Measurements from ENCODE around the gene HORMAD1. TPM values are rescaled to one million over a fixed set of nuclear protein-coding genes. Genes with fewer than 3 reads are reported as not detected.

HORMAD1 gene
- total and polyA plus RNA-seq, 2 of the 8 experiments (the other 6 are each of a cell fraction or from before 2014, with no cell fraction given): not detected

GRCh38 chr1:150650193-150650592, 70.5 kb downstream of the HORMAD1 start:
- Histone ChIP-seq H3K4ac (replicated peaks; ENCODE audit: insufficient read length, low read depth, low read length) (no peak overlapping the region), H3K56ac (replicated peaks; ENCODE audit: insufficient read length, low read depth, low read length) (no peak overlapping the region), H3K27ac (ENCODE audit: low read depth, low read length) (no peak overlapping the region), H3K79me2 (ENCODE audit: control insufficient read depth in 1 of 2, insufficient read depth in 2 of 2, low read length in 2 of 2) (no peaks in the 10 kb centered on the region), H3K23ac (ENCODE audit: insufficient read length) (no peak overlapping the region), H3K27me3 (replicated peaks in 1 of 4; ENCODE audit: control insufficient read depth in 3 of 4, extremely low read depth in 1 of 4, insufficient read depth in 3 of 4, low read length in 3 of 4) (no peaks in the 10 kb centered on the region), H4K20me1 (replicated peaks in 1 of 2; ENCODE audit: control insufficient read depth in 1 of 2, insufficient read depth in 2 of 2, low read length in 2 of 2) (no peaks in the 10 kb centered on the region), H3K4me2 (ENCODE audit: insufficient read depth in 1 of 2, low read depth in 2 of 2, low read length in 2 of 2) (no peak overlapping the region), H3K36me3 (ENCODE audit: control insufficient read depth in 2 of 4, insufficient read depth in 4 of 4, low read length in 3 of 4) (peaks cover 5 to 27% (median 17%) of the 10 kb centered on the region in 4 experiments; a peak in 5 of 8 replicates), H2AK5ac (ENCODE audit: low read depth, low read length) (no peak overlapping the region), H3K18ac (ENCODE audit: extremely low read depth, low read length) (no peak overlapping the region), H2BK120ac (replicated peaks; ENCODE audit: low read depth, low read length) (no peak overlapping the region), H4K91ac (replicated peaks; ENCODE audit: insufficient read length, low read length) (no peak overlapping the region), H4K5ac (ENCODE audit: insufficient read length, low read depth, low read length) (no peak overlapping the region), H3K4me1 (replicated peaks in 1 of 4; ENCODE audit: control insufficient read depth in 3 of 4, insufficient read depth in 4 of 4, low read length in 3 of 4) (peaks cover 0 to 4% (median 2%) of the 10 kb centered on the region in 4 experiments; a peak in 3 of 7 replicates), H2BK15ac (ENCODE audit: low read length) (no peak overlapping the region), H3K23me2 (ENCODE audit: low read depth, low read length) (no peaks in the 10 kb centered on the region), H4K8ac (ENCODE audit: extremely low read depth, insufficient read depth, low read length) (no peak overlapping the region), H2AFZ (ENCODE audit: low read length) (no peak overlapping the region), H3K4me3 (ENCODE audit: extremely low read depth in 1 of 4, insufficient read depth in 2 of 4, low read depth in 3 of 4, low read length in 4 of 4) (no peak overlapping the region), H2BK20ac (ENCODE audit: low read length) (no peak overlapping the region), H3K14ac (ENCODE audit: insufficient read length) (no peak overlapping the region), H2BK12ac (ENCODE audit: low read depth, low read length) (no peak overlapping the region), H3K9ac (replicated peaks in 1 of 4; ENCODE audit: extremely low read depth in 1 of 4, low read depth in 3 of 4, low read length in 3 of 4) (no peak overlapping the region), H2BK5ac (ENCODE audit: low read depth, low read length) (no peak overlapping the region), H3K79me1 (ENCODE audit: low read depth, low read length) (peaks cover 3% of the 10 kb centered on the region; the same call in 1 of the 2 replicates), H3K9me3 (ENCODE audit: insufficient read depth in 2 of 2, low read depth in 1 of 2, low read length in 1 of 2) (no peaks in the 10 kb centered on the region)
- POLR2A ChIA-PET (ENCODE audit: partially characterized antibody): interaction anchor here (0.6 to 15.8 kb wide), 6 partner anchors 8 to 1265 kb away, joined by 3 to 163 read pairs (median 4); partner anchors contain the start of genes ENSA and MCL1
- no peak for DNase-seq (ENCODE audit: low read depth in 1 of 2, low spot score in 2 of 2)
- no peak for FAIRE-seq
- CTCF ChIA-PET (ENCODE audit: partially characterized antibody): interaction anchor here (0.6 to 1.2 kb wide), 2 partner anchors 11 to 272 kb away, joined by 3 to 5 read pairs; no protein-coding TSS in a partner anchor
- no peak for TF ChIP-seq BRCA1 (IDR thresholded peaks at IDR 0.05; ENCODE audit: low read depth, low read length)
- no peak for TF ChIP-seq KDM4A (IDR thresholded peaks at IDR 0.05; ENCODE audit: low read depth, low read length, severe bottlenecking)
- TF ChIP-seq SUZ12 (IDR thresholded peaks at IDR 0.05; ENCODE audit: low read length): no peak
- no peak for TF ChIP-seq ZNF274 (IDR thresholded peaks at IDR 0.05; ENCODE audit: borderline replicate concordance, extremely low read depth, low read length)
- TF ChIP-seq KDM1A (IDR thresholded peaks at IDR 0.05; ENCODE audit: borderline replicate concordance, low read length): no peak
- TF ChIP-seq SIX5 (IDR thresholded peaks at IDR 0.05; ENCODE audit: low read depth, low read length): no peak
- TF ChIP-seq POLR2AphosphoS5 (IDR thresholded peaks at IDR 0.05; ENCODE audit: low read depth, low read length): peak; percentile 40; the same call in 1 of the 2 replicates
- no peak for TF ChIP-seq SIN3A (conservative IDR thresholded peaks at IDR 0.05 in 1 of 2, IDR thresholded peaks at IDR 0.05 in 1 of 2; ENCODE audit: low read depth in 1 of 2, low read length in 2 of 2)
- TF ChIP-seq GABPA (IDR thresholded peaks at IDR 0.05; ENCODE audit: borderline replicate concordance, insufficient read depth, low read length): no peak
- TF ChIP-seq POLR2A (IDR thresholded peaks at IDR 0.05; ENCODE audit: control extremely low read depth in 1 of 2, low read depth in 2 of 2, low read length in 2 of 2): peak in 1 of 2 experiments; percentile 38; a peak in 1 of 3 replicates
- TF ChIP-seq RNF2 (IDR thresholded peaks at IDR 0.05; ENCODE audit: borderline replicate concordance, low read depth, low read length, missing control alignments, poor library complexity, severe bottlenecking): no peak
- WGBS, 2 experiments (ENCODE audit: extremely low coverage in 1 of 2, insufficient coverage in 1 of 2, insufficient read length in 1 of 2, insufficient replicate concordance in 2 of 2, low coverage in 1 of 2, low lambda C conversion rate in 2 of 2, missing lambda C conversion rate in 1 of 2): 67% methylated on average over 1 of the region's 1 CpG; no CpG with 5 or more reads in 1 of the 2 experiments

Measured in H1 (cell line).